GM23248 (cell line): Measurements from ENCODE around the gene CD8B2.
"Not testable (repeated sequence)": the region's sequence is repeated elsewhere in the genome, so short reads cannot be mapped to it uniquely, and the experiment has no call there.

Source experiments
- EZH2 ChIP-seq: fragments of 200-600 bp; sonication (generic); IDR thresholded peaks from 2 replicates; pipeline ENCODE4 v1.6.1; 2018; ENCODE audit warnings: antibody characterized with exemption, mild to moderate bottlenecking; ENCODE audit not compliant: insufficient read depth, poor library complexity, severe bottlenecking
- EZH2phosphoT487 ChIP-seq: fragments of 200-600 bp; sonication (generic); IDR thresholded peaks from 2 replicates; pipeline ENCODE4 v1.6.1; 2018; ENCODE audit warnings: antibody characterized with exemption, moderate library complexity, mild to moderate bottlenecking, low read depth; ENCODE audit not compliant: insufficient read depth

- not testable (repeated sequence) for TF ChIP-seq EZH2, EZH2phosphoT487
Measured at GRCh38 chr2:106498549-106498948, 11.4 kb downstream of the CD8B2 start.
